Measurements from ENCODE around the gene METRNL.

The METRNL gene

GRCh38 chr17:83094291-83094690 lies 14.9 kb downstream of the METRNL start:
- DNase-seq, result no peak

GRCh38 chr17:83095016-83095415 lies 15.6 kb downstream of the METRNL start:
- no peak for DNase-seq

- DNase-seq, result no peak
These were observed 17.2 kb downstream of the METRNL start for GRCh38 chr17:83096401-83097224.

- no peak for DNase-seq
These were observed 18.4 kb downstream of the METRNL start for GRCh38 chr17:83097831-83098230.

- no peak for DNase-seq
These were observed 19.1 kb downstream of the METRNL start for GRCh38 chr17:83098241-83099085.

- no peak for DNase-seq
These were observed 19.7 kb downstream of the METRNL start for GRCh38 chr17:83099086-83099555.

- DNase-seq, result no peak
These were observed 20.3 kb downstream of the METRNL start for GRCh38 chr17:83099570-83100181.

- no peak for DNase-seq
These were observed 20.9 kb downstream of the METRNL start for GRCh38 chr17:83100220-83100852.

GRCh38 chr17:83100853-83101391 lies 21.5 kb downstream of the METRNL start:
- DNase-seq, result no peak

- no peak for DNase-seq
These were observed 22.5 kb downstream of the METRNL start for GRCh38 chr17:83101805-83102480.

GRCh38 chr17:83103200-83103942 lies 24.0 kb downstream of the METRNL start:
- peak; percentile 85 for DNase-seq

- DNase-seq, result no peak
These were observed 24.5 kb downstream of the METRNL start for GRCh38 chr17:83103943-83104311.

- no peak for DNase-seq
These were observed 25.4 kb downstream of the METRNL start for GRCh38 chr17:83104577-83105505.

- no peak for DNase-seq
These were observed 26.1 kb downstream of the METRNL start for GRCh38 chr17:83105512-83105911.

- DNase-seq, result no peak
These were observed 26.7 kb downstream of the METRNL start for GRCh38 chr17:83106056-83106588.

- DNase-seq, result no peak
These were observed 27.7 kb downstream of the METRNL start for GRCh38 chr17:83106913-83107655.

- DNase-seq, result no peak
These were observed 28.2 kb downstream of the METRNL start for GRCh38 chr17:83107656-83108048.

GRCh38 chr17:83108709-83109108 lies 29.3 kb downstream of the METRNL start:
- no peak for DNase-seq

- DNase-seq, result no peak
These were observed 30.0 kb downstream of the METRNL start for GRCh38 chr17:83109386-83109785.

Measured in T1000 (cell line).